ENCODE data around the gene CACNA2D3. TPM values are rescaled to one million over a fixed set of nuclear protein-coding genes. Genes with fewer than 3 reads are reported as not detected.

Gene CACNA2D3
- total and polyA plus RNA-seq, 12 donors, result 0.26 to 13.7 (median 2.8) TPM; not detected in 1

DNA sequence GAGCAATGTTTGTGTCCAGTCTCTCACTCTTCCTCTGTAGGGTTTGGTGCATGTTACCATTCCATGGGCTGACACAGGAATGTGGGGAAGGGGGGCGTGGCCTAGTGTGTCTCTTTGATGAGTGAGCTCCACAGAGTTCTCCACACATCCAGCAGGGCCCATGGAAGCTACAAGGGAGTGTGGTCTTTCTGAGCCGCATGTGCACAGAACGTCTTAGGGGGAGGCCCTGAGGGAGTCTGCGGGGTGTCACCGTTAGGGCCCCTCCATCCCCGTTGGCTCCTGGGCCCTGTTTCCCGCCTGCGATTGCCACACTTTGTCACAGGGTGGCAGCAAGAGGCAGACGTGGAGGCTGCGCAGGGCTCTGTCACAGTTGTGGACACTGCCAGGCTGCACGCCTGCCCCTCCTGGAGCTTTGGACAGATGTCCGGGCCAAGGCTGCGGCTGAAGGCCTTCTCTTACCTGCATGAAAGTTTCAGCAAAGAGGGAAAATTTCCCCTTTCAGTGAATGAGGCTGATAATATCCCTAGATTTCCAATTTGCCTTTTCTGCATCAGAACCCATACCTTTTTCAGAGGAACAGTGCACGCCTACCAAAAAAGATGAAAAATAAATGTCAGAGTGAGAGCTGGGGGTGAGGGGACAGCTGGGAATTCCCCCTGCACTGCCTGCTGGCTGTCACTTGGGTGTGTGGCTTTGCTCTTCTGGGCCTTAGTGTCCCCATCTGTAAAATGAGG is 24.3 kb downstream of the CACNA2D3 start:
- H3K9me3 ChIP-seq (replicated peaks in 1 of 3), result no peaks in the 10 kb centered on the region
- peaks cover 0 to 5% of the 10 kb centered on the region in 2 donors for H3K4me1 ChIP-seq (replicated peaks in 1 of 2)
- WGBS, 4 donors, result 15 to 20% (median 17%) methylated on average over 4 to 14 of the region's 14 CpGs
- TF ChIP-seq, protein P1, sequence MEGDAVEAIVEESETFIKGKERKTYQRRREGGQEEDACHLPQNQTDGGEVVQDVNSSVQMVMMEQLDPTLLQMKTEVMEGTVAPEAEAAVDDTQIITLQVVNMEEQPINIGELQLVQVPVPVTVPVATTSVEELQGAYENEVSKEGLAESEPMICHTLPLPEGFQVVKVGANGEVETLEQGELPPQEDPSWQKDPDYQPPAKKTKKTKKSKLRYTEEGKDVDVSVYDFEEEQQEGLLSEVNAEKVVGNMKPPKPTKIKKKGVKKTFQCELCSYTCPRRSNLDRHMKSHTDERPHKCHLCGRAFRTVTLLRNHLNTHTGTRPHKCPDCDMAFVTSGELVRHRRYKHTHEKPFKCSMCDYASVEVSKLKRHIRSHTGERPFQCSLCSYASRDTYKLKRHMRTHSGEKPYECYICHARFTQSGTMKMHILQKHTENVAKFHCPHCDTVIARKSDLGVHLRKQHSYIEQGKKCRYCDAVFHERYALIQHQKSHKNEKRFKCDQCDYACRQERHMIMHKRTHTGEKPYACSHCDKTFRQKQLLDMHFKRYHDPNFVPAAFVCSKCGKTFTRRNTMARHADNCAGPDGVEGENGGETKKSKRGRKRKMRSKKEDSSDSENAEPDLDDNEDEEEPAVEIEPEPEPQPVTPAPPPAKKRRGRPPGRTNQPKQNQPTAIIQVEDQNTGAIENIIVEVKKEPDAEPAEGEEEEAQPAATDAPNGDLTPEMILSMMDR (IDR thresholded peaks at IDR 0.05), result peak; percentile 21 to 57 (median 54)
- no peak for TF ChIP-seq POLR2A (IDR thresholded peaks at IDR 0.05)
- H3K27me3 ChIP-seq, result no peaks in the 10 kb centered on the region
- H3K36me3 ChIP-seq (replicated peaks in 1 of 2), result no peaks in the 10 kb centered on the region
- intact Hi-C loops (cut with DNase I), result loop anchor here in 1 of 2 donors (5.0 kb wide), 1 partner anchor 226 kb away; no protein-coding TSS in a partner anchor
- DNase-seq, result peak; percentile 34 to 79 (median 58)
- H3K27ac ChIP-seq, result no peak overlapping the region
- no peak overlapping the region for H3K4me3 ChIP-seq

DNA sequence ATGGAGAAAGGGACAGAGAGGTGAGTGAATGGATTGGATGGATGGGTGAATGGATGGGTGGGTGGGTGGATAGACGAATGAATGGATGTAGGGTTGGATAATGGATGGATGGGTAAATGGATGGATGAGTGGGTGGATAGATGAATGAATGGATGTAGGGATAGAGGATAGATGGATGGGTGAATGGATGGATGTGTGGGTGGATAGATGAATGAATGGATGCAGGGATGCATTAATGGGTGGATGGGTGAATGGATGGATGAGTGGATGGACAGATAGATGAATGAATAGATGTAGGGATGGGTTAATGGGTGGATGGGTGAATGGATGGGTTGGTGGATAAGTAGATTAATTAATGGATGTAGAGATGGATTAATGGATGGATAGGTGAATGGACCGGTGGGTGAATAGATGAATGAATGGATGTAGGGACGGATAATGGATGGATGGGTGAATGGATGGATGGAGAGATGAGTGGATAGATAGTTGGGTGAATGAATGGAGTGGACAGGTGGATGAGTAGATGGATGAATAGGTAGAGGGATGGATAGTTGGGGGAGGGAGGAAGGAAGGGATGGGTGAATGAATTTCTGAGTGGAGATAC is 28.6 kb downstream of the CACNA2D3 start:
- no peak for DNase-seq
- TF ChIP-seq, protein P1 (IDR thresholded peaks at IDR 0.05), result no peak
- TF ChIP-seq POLR2A (IDR thresholded peaks at IDR 0.05), result no peak
- H3K9me3 ChIP-seq (replicated peaks in 1 of 3), result no peaks in the 10 kb centered on the region
- 73 to 84% (median 79%) methylated on average over 3 of the region's 3 CpGs for WGBS, 4 donors
- no peak overlapping the region for H3K4me3 ChIP-seq
- intact Hi-C loops (cut with DNase I), result no loop called here
- peaks cover 0 to 5% of the 10 kb centered on the region in 2 donors for H3K4me1 ChIP-seq (replicated peaks in 1 of 2)
- no peaks in the 10 kb centered on the region for H3K27me3 ChIP-seq
- no peak overlapping the region for H3K27ac ChIP-seq
- no peaks in the 10 kb centered on the region for H3K36me3 ChIP-seq (replicated peaks in 1 of 2)

DNA sequence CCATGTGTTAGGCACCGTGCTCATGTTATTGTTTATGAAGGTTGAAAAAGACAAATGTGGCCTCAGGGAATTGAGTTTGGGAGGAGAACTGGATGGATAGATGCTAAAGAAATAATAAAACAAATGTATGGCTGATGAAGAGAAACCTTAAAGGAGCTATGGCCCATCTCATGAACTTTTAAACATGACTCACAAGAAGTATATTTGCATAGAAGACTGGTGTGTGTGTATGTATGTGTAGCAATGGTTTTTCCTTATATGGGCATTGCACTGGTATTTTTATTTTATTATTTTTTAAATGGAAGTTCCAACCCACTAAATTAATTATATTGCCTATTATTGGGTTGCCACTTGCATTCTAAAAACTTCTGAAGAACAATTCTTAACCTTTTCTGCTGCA is 31.1 kb downstream of the CACNA2D3 start:
- Histone ChIP-seq H3K27me3 (no peaks in the 10 kb centered on the region), H3K27ac (no peak overlapping the region), H3K36me3 (replicated peaks in 1 of 2) (no peaks in the 10 kb centered on the region), H3K4me3 (no peak overlapping the region), H3K4me1 (replicated peaks in 1 of 2) (no peaks in the 10 kb centered on the region), H3K9me3 (replicated peaks in 1 of 3) (no peaks in the 10 kb centered on the region)
- TF ChIP-seq, protein P1 (IDR thresholded peaks at IDR 0.05), result no peak
- TF ChIP-seq POLR2A (IDR thresholded peaks at IDR 0.05), result no peak
- DNase-seq, result no peak
- WGBS, 4 donors, result 30 to 60% (median 55%) methylated on average over 1 of the region's 1 CpG
- intact Hi-C loops (cut with DNase I), result no loop called here

DNA sequence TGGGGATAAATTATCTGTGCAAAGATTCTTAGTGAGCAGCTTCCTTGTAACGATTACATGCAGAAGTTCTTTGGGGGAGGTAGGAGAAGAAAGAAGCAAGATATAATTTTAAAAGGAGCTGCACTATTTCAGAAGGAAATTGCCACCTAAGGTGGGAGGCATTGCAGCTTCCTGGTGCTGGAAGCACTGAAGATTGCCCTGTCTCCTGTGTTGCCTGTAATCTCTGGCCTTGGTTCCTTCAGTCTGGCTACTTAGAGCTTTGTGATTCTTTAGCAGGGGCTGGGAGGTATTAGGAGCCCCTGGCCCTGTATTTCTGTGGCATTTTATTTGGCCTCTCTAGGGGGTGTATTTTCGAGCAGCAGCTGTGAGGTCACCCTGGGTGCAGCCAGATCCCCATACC is 35.5 kb downstream of the CACNA2D3 start:
- Histone ChIP-seq H3K9me3 (replicated peaks in 1 of 3) (no peaks in the 10 kb centered on the region), H3K27ac (no peak overlapping the region), H3K27me3 (no peaks in the 10 kb centered on the region), H3K4me3 (no peak overlapping the region), H3K36me3 (replicated peaks in 1 of 2) (no peaks in the 10 kb centered on the region), H3K4me1 (replicated peaks in 1 of 2) (no peaks in the 10 kb centered on the region)
- TF ChIP-seq, protein P1 (IDR thresholded peaks at IDR 0.05), result no peak
- TF ChIP-seq POLR2A (IDR thresholded peaks at IDR 0.05), result no peak
- intact Hi-C loops (cut with DNase I), result no loop called here
- no peak for DNase-seq
- WGBS, 4 donors, result 38 to 48% (median 44%) methylated on average over 2 of the region's 2 CpGs
